ENCODE results near the gene TMC8.
A peak's percentile ranks its signal among the peaks of the same experiment; 100 is the strongest.
"Not testable (repeated sequence)": the region's sequence is repeated elsewhere in the genome, so short reads cannot be mapped to it uniquely, and the experiment has no call there.

The TMC8 gene

GRCh38 chr17:78110363-78111015, 20.1 kb upstream of the TMC8 start:
- no peak for DNase-seq (ENCODE audit: low spot score)

DNA sequence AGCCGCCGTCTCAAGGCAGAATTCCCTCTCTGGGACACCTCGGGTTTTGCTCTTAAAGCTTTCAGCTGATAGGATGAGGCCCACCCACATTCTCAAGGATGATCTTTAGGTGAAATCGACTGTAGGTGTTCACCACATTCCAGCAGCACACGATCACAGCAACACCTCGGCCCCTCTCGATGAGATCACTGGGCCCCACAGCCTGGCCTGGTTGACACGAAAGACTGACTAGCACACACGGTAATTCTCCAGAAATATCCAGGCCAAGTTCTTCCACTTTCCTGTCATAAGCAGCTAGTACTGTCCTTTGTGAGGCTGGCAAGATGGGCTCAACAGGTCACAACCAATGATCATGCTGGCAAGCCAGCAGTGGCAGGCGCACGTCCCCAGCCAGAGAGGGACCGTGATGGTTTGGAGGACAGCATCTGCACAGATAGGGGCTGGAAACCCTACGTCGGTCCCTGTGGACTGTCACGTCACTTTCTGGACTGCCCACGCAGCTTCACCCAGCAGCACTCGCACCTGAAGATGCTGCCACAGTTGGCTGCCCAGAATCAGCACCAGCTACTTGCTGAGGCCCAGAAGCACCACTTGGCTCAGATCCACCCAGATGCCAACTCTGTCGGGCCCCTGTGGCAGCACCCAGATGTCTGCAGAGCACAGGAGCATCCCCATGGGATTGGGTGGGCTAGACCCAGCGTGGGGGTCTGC, 19.4 kb upstream of the TMC8 start:
- DNase-seq (ENCODE audit: low spot score) = no peak

- no peak for DNase-seq (ENCODE audit: low spot score)
Measured at GRCh38 chr17:78111727-78112517, 18.6 kb upstream of the TMC8 start.

DNA sequence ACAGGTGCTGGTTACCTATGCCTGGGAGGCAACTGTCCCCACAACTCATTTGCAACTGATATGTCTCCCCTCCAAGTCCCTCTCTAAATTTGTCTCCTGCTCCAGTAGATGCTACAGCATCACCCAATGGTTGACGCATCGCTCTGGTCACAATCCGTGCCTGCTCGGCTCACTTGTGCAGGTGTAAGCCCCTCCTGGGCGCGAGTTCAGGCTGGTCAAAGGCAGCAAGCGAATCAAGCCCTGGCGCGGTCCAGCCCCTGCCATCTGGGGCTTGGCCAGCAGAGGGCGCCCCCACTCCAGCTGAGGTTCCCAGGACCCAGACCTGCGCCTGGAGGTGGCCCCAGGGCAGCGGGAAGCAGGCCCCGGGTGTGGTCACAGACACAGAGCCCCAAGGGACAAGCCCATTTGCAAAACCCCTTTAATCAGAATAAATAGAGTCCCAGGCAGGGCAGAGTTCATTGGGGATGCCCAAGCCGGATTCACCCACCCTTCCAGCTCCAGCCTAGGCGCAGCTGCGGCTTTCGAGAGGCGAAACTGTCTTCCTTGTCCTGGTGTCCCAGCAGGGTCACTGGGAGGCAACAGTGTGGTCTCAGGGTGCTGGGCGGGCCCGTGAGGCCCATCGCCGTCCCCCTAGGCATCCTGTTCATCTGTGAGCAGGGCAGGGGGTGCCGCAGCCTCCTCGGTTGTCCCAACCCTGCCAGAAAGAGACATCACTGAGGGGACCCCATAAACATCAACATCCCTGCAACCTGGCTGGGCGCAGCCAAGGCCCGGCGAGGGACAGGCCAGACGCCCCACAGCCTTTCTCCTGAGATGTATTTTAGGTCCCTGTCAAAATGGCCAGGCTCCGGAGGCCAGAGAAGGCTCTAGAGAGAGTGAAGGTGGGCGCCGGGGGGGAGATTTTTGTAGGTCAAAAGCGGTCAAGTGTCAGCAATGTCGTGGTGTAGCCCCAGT, 17.8 kb upstream of the TMC8 start:
- DNase-seq (ENCODE audit: low spot score) = peak; percentile 79

DNA sequence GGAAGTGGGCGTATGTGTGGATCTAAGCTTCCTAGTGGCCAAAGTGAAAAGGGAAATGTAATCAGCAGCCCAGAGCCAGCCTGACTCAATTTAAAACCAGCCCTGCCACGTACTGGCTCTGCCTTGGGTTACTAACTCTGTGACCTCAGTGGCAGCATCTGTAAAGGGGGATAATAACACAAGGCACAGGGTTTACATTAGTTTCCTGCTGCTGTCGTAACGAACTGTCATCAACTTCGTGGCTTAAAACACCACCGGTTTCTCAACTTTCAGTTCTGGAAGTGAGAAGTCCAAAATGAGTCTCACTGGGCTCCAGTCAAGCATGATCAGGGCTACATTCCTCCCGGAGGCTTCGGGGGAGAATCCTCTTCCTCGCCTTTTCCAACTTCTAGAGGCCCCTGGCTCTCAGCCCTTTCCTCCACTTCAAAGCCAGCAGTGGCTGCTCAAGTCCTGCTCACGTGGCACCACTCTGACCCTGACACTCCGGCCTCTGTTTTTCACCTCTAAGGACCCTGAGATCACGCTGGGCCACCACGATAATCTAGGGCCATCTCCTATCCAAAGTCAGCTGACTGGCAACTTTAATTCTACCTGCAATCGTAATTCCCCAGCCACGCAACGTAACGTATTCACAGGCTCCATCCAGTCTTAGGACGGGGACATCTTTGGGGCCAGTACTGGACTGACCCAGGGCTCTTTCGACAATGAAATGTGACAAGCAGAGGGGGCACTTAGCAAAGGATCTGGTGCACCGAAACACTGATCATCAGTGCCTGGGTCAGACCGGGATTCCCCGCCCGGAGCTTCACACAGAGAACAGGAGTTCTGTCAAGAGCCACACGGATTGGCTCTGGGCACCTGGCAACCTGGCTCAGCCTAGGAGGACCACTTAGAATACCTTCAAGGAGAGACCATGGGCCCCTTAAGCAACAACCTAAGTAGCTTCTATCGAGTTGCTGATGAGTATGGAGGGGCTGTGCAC, 16.5 kb upstream of the TMC8 start:
- no peak for DNase-seq (ENCODE audit: low spot score)

DNA sequence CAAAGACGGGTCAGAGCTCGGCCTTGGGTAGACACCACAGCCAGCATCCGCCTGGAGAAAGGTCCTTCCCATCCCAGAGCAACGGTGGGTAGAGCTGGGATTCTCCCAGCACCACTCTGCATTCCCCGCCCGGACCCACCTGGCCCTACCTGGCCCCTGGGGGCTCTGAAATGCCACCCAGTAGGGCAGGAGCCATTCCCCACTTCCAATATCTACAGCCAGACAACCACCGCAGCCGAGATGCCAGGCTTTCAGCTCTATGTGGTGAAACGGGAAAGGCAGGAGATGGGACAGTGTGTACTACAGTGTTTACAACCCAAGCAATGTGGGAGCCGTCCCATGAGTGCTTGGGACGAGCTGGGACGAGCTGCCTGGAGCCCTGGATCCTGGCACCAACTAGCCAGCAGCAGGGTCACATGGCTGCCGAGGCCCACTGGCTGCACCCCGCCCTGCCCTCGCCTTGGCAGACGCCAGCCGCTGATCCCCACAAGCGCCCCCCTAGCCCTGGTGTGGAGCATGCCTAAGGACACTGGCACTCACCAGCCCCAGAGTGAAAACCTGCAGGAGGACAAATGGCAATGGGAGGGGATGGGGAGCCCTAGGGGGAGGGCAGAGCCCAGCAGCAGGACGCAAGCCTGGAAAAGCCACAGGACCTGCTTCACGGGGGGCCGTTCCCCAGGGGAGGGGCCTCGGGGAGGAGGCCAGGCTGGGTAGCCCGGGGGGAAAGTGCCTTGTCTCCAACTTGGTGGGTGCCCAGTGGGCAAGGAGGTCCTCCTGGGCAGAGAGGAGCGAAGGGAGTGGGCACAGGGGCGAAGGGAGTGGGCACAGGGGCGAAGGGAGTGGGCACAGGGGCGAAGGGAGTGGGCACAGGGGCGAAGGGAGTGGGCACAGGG, 15.5 kb upstream of the TMC8 start:
- peak; percentile 98 for DNase-seq (ENCODE audit: low spot score)

- DNase-seq (ENCODE audit: low spot score) = not testable (repeated sequence)
Measured at GRCh38 chr17:78115803-78116202, 14.8 kb upstream of the TMC8 start.

- no peak for DNase-seq (ENCODE audit: low spot score)
Measured at GRCh38 chr17:78116411-78116810, 14.2 kb upstream of the TMC8 start.

DNA sequence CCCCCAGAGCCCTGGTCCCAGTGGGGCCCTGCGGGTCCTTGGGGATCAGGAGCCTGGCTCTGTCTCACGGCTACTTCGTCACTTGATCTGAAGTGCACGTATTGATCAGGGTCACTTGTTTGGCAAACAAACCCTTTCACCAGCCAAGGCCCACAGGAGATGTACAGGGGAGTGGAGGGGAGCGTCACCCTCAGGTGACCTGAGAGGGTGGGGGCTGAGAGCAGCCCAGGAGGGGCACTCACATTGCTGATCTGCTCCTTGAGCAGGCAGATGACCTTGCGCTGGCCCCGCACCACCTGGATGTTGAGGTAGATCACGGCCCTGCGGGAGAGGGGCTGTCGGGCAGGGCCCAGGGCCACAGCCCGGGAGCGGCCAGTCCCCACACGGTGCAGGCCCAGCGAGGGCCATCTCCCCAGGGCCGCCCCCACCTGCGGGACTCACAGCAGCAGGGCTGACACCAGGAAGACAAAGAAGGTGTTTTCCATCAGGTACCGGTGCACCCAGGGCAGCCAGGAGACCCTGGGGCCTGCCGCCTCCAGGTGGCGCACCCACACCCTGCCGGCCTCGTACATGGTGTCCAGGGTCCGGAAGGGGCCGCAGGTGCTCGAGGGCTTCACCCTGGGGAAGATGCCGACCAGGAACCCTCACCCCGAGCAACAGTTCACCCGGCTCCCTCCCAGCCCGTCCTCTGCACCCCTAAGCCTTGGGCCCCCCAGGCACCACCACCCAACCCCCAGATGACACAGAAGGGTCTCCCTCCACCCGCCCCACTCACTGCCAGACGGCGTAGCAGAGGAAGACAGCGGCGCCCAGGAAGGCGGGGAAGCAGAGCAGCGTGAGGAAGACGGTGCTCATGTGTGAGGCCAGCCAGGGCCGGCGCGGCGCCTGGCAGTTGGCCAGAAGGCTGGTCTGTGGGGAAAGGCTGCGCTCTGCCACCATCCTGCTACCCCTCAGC, 13.3 kb upstream of the TMC8 start:
- DNase-seq (ENCODE audit: low spot score) = peak; percentile 74

GRCh38 chr17:78118801-78119241, 11.8 kb upstream of the TMC8 start:
- no peak for DNase-seq (ENCODE audit: low spot score)

DNA sequence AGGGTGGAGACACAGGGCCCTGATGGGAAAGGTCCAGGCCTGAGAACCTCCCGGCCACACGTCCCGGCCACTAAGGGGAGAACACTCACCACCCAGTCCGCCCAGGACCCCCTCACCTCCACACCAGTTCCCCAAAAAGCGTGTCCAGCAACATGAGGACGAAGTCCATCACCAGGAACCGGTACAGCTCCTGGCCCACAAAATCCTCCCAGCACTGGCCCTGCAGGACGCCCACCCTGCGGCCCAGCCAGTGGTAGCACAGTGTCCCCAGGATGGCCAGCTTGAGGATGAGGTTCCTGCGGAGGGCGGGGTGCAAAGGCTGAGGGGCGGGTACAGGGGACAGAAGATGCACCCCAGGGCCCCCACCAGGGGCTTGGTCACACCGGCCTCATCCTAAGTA, 10.0 kb upstream of the TMC8 start:
- no peak for DNase-seq (ENCODE audit: low spot score)

- no peak for DNase-seq (ENCODE audit: low spot score)
Measured at GRCh38 chr17:78120971-78121800, 9.4 kb upstream of the TMC8 start.

DNA sequence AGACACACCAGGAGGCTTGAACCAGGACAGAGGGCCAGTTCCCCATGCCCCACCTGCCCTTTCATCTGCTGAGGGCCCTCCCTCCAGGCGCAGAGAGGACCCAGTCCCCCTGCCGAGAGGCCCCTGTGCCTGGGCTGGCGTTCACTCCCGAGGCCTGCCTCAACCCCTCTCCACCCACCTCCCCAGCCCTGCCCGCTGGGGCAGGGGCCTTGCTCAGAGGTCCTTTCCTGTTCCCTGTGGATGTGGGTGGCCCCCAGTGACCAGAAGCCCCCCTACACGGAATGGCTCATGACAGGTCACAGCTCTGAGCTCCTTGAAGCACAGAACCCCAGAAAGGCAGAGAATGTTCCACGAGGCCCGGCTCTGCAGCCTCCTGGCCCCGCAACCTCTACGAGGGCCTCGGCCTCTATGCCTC, 8.8 kb upstream of the TMC8 start:
- no peak for DNase-seq (ENCODE audit: low spot score)

DNA sequence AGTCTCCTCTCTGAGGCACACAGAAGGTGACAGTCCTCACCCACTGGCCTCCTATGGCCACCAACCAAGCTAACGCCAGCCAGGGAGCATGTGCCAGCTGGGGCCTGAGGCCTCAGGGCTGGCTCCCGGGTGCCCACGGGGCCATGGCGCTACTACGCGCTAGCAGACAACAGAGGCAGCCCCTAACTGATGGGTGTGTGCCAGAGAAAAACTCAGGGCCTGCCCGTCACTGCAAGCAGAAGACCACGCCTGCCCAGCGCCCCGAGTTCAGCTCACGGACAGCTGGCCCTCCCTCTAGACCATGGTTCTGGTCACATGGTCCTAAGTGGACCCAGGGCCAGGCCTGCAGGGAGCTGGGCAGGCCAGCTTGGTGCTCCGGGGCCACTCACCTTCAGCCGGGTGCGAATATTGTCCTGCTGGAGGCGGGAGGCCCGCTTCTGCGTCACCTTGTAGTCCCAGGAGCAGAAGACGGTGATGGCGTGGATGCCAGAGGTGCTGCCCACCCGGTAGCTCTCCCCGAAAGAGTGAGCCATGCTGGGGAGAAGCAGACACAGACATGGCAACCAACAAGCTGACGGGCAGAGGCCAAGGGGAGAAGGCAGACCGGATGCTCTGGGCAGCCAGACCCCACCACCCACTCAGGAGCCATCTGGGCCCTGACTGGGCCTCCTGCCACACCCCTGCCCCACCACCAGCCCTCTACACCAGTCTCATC, 8.2 kb upstream of the TMC8 start:
- no peak for DNase-seq (ENCODE audit: low spot score)

GRCh38 chr17:78122931-78123249, 7.7 kb upstream of the TMC8 start:
- no peak for DNase-seq (ENCODE audit: low spot score)

- no peak for DNase-seq (ENCODE audit: low spot score)
Measured at GRCh38 chr17:78123258-78123929, 7.2 kb upstream of the TMC8 start.
